Naive B cell (primary cell): ENCODE data around the gene PKMYT1. TPM values are rescaled to one million over a fixed set of nuclear protein-coding genes. Genes with fewer than 3 reads are reported as not detected.

ENCODE experiments used
- ATAC-seq, 2 donors: fragments of 150-1000 bp; cut with Tn5 transposase; 2 replicates each; pipeline ENCODE4 v1.10.0; 2021; ENCODE audit warnings: low read depth in 2 of 2, mild to moderate bottlenecking in 2 of 2, moderate library complexity in 2 of 2
- DNase-seq: peaks from one replicate; pipeline ENCODE4 v3.0.0; 2022
- H3K27ac Mint-ChIP-seq, 6 donors: one replicate each; pipeline ENCODE4 v1.8.0; 2020 to 2022; ENCODE audit warnings: mild to moderate bottlenecking in 6 of 6, mixed read lengths in 6 of 6, moderate library complexity in 5 of 6, inconsistent platforms in 2 of 6
- H3K27me3 Mint-ChIP-seq, 3 donors: one replicate each; pipeline ENCODE4 v1.8.0; 2021 to 2022; ENCODE audit warnings: mixed read lengths in 3 of 3, mild to moderate bottlenecking in 1 of 3
- H3K36me3 Mint-ChIP-seq, 2 donors: one replicate each; pipeline ENCODE4 v1.8.0; 2020 to 2022; ENCODE audit warnings: mixed read lengths in 2 of 2, inconsistent platforms in 1 of 2, mild to moderate bottlenecking in 1 of 2
- H3K4me1 Mint-ChIP-seq, 3 donors: one replicate each; pipeline ENCODE4 v1.8.0; 2020 to 2022; ENCODE audit warnings: mixed read lengths in 3 of 3, inconsistent platforms in 1 of 3, mild to moderate bottlenecking in 1 of 3, moderate library complexity in 1 of 3
- H3K4me3 Mint-ChIP-seq, 8 donors: one replicate each; pipeline ENCODE4 v1.8.0; 2020 to 2022; ENCODE audit warnings: mild to moderate bottlenecking in 8 of 8, mixed read lengths in 8 of 8, moderate library complexity in 8 of 8, inconsistent platforms in 2 of 8
- H3K9me3 Mint-ChIP-seq, 7 donors: one replicate each; pipeline ENCODE4 v1.8.0; 2020 to 2022; ENCODE audit warnings: mixed read lengths in 7 of 7, mild to moderate bottlenecking in 5 of 7, inconsistent platforms in 2 of 7, moderate library complexity in 1 of 7
- polyA plus RNA-seq, 6 donors: library from polyadenylated mRNA; unstranded; fragments of 300-500 nt; fragmentation: Illumina TruSeq; gene quantifications; one replicate each; pipeline ENCODE4 v1.2.3, GENCODE V29; 2021; ENCODE audit warnings: low read depth in 6 of 6

Gene PKMYT1
- polyA plus RNA-seq, 6 donors from 2014 or later = 0.45 to 0.88 (median 0.62) TPM; not detected in 2

GRCh38 chr16:2964475-2965336 is 15.5 kb downstream of the PKMYT1 start:
- H3K27ac Mint-ChIP-seq = peak overlapping the region in 3 of 6 donors; percentile 56 to 81 (median 61)
- peak; percentile 55 for DNase-seq
- peaks cover 30 to 43% (median 31%) of the 10 kb centered on the region in 3 donors for H3K4me1 Mint-ChIP-seq
- peaks cover 0 to 27% (median 10%) of the 10 kb centered on the region in 3 donors for H3K27me3 Mint-ChIP-seq
- H3K9me3 Mint-ChIP-seq = no peaks in the 10 kb centered on the region
- peak; percentile 24 to 27 for ATAC-seq
- peak overlapping the region; percentile 83 to 94 (median 89) for H3K4me3 Mint-ChIP-seq
- H3K36me3 Mint-ChIP-seq = no peaks in the 10 kb centered on the region

DNA sequence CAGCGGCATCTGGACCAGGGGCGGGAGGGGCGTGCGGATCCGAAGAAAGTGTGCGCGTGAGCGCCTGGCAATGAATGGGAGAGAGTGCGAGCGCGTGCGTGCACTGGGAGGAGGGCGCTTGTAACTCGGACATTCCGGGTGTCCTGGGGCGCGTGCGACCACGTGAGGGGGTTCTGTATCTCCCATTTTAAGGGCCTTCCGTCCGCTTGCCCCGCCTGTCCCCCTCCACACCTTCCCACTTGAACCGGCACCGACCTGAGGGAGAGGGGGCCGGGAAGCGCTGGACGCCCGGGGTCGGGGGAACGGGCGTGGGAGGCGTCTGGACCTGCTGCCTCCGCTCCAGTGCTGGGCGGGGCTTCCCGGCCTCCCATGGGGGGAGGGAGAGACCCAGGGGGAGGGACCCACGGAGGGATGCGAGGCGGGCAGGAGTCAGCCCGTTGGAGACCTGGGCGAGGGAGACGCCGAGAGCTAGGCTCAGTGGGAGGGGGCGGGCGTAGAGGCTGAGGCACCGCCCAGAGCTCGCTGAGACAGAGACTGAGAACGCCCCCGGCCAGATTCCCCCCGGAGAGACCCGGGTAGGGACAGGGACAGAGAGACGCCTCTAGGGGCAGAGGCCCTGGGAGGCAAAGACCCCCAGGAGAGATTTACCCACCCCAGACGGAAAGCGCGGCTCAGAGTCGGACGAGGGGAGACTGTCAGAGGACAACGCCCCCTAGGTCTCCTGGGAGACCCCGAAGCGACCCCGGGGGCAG is 16.3 kb downstream of the PKMYT1 start, which contains the start of gene KREMEN2:
KREMEN2 (plus strand) TSS at position 553 of the 752 bp plus-strand sequence. CDS start 246 bp downstream, outside the sequence.
- Mint-ChIP-seq H3K27me3 (peaks cover 0 to 27% (median 10%) of the 10 kb centered on the region in 3 donors), H3K36me3 (no peaks in the 10 kb centered on the region), H3K4me3 (peak within 1 kb of the TSS; percentile 83 to 94 (median 89)), H3K9me3 (no peaks in the 10 kb centered on the region), H3K4me1 (peaks cover 30 to 43% (median 31%) of the 10 kb centered on the region in 3 donors), H3K27ac (peak within 1 kb of the TSS in 5 of 6 donors; percentile 29 to 81 (median 56))
- ATAC-seq (peak; percentile 7 to 9), DNase-seq (no peak)

- Mint-ChIP-seq H3K4me1 (peaks cover 23 to 36% (median 25%) of the 10 kb centered on the region in 3 donors), H3K36me3 (no peaks in the 10 kb centered on the region), H3K4me3 (peak overlapping the region; percentile 83 to 94 (median 88)), H3K27ac (peak overlapping the region in 2 of 6 donors; percentile 51 to 81), H3K9me3 (no peaks in the 10 kb centered on the region), H3K27me3 (peaks cover 0 to 21% (median 5%) of the 10 kb centered on the region in 3 donors)
- DNase-seq (peak; percentile 56), ATAC-seq (peak; percentile 36 to 44)
These were observed 17.0 kb downstream of the PKMYT1 start for GRCh38 chr16:2963074-2963722.

- H3K27me3 Mint-ChIP-seq = peaks cover 1 to 15% (median 4%) of the 10 kb centered on the region in 3 donors
- no peak overlapping the region for H3K27ac Mint-ChIP-seq
- H3K9me3 Mint-ChIP-seq = no peaks in the 10 kb centered on the region
- ATAC-seq = no peak
- no peaks in the 10 kb centered on the region for H3K36me3 Mint-ChIP-seq
- H3K4me1 Mint-ChIP-seq = peaks cover 19 to 31% (median 20%) of the 10 kb centered on the region in 3 donors
- no peak for DNase-seq
- peak overlapping the region; percentile 5 to 90 (median 68) for H3K4me3 Mint-ChIP-seq
These were observed 17.7 kb downstream of the PKMYT1 start for GRCh38 chr16:2962334-2963073.

- DNase-seq = no peak
- no peak for ATAC-seq
- Mint-ChIP-seq H3K4me1 (peaks cover 15 to 28% (median 20%) of the 10 kb centered on the region in 3 donors), H3K4me3 (no peak overlapping the region), H3K36me3 (no peaks in the 10 kb centered on the region), H3K27me3 (peaks cover 4 to 34% (median 14%) of the 10 kb centered on the region in 3 donors), H3K27ac (peak overlapping the region in 2 of 6 donors; percentile 48 to 76), H3K9me3 (no peaks in the 10 kb centered on the region)
These were observed 19.8 kb downstream of the PKMYT1 start for GRCh38 chr16:2960183-2961010.

DNA sequence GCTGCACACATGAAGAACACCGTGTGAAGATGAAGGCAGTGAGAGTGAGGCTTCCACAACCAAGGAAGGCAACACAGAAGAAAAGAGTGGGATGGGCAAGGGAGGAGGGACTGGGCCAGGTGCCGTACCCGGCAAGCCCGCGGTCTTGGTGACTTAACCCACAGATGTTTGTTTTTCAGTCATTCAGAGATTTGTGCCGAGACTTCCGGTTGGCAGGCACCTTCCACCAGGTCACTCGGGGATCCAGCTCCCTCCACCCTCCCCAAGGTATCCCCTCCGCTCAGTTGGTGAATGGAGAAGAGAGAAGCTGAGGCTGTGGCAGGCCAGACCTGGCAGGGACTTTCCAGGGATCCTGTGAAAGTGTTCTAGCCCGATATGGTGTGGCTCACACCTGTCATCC is 21.0 kb downstream of the PKMYT1 start:
- DNase-seq = no peak
- Mint-ChIP-seq H3K36me3 (no peaks in the 10 kb centered on the region), H3K9me3 (no peaks in the 10 kb centered on the region), H3K4me3 (no peak overlapping the region), H3K4me1 (peaks cover 11 to 22% (median 14%) of the 10 kb centered on the region in 3 donors), H3K27ac (no peak overlapping the region), H3K27me3 (peaks cover 4 to 34% (median 14%) of the 10 kb centered on the region in 3 donors)
- ATAC-seq = no peak

DNA sequence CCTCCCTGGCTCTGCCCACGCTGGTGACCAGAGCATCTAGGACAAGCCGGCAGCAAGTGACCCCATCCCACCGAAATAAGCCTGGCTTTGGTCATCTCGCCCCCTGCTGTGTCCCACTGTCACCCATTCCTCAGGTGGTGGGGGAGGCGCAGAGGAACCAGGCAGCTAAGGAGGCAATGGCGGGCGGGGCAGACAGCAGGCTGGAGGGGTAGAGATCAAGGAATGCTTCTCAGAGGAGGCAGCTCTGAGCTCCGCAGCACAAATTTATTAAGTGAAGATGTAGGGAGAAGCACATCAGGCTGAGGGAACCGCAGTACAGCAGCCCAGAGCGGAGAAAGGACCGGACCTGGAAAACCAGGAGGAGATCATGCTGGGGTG is 23.7 kb downstream of the PKMYT1 start:
- DNase-seq = no peak
- Mint-ChIP-seq H3K4me1 (peaks cover under 1 to 8% (median 2%) of the 10 kb centered on the region in 3 donors), H3K4me3 (no peak overlapping the region), H3K27ac (peak overlapping the region in 1 of 6 donors; percentile 70), H3K9me3 (no peaks in the 10 kb centered on the region), H3K36me3 (no peaks in the 10 kb centered on the region), H3K27me3 (peaks cover 0 to 32% (median 14%) of the 10 kb centered on the region in 3 donors)
- no peak for ATAC-seq

GRCh38 chr16:2955779-2956578 is 24.3 kb downstream of the PKMYT1 start:
- no peaks in the 10 kb centered on the region for H3K36me3 Mint-ChIP-seq
- H3K27me3 Mint-ChIP-seq = peaks cover 0 to 32% (median 14%) of the 10 kb centered on the region in 3 donors
- H3K27ac Mint-ChIP-seq = peak overlapping the region in 1 of 6 donors; percentile 36
- no peak overlapping the region for H3K4me3 Mint-ChIP-seq
- ATAC-seq = no peak
- no peak for DNase-seq
- H3K4me1 Mint-ChIP-seq = peaks cover 0 to 7% (median 0%) of the 10 kb centered on the region in 3 donors
- H3K9me3 Mint-ChIP-seq = no peaks in the 10 kb centered on the region

DNA sequence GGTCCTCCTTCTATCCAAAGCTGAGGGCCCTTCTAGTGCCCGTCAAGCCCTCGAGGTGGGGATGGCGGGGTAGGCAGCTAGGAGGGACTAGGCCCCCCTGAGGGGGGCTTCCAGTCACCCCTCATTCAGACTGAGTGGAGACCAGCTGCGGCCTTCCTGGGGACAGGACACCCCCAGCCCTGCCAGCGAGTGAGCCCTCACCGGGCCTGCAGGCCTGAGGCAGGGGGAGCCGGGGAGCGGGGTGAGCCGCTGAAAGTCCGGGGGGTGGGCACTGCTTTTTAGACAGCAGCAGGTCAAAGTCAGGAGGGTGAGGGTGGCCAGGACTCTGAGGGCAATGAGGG is 24.8 kb downstream of the PKMYT1 start:
- H3K27me3 Mint-ChIP-seq = peaks cover 0 to 30% (median 14%) of the 10 kb centered on the region in 3 donors
- no peak overlapping the region for H3K27ac Mint-ChIP-seq
- DNase-seq = no peak

GRCh38 chr16:2954656-2955381 is 25.4 kb downstream of the PKMYT1 start:
- ATAC-seq (no peak), DNase-seq (no peak)
- H3K4me3 Mint-ChIP-seq = no peak overlapping the region
- peaks cover 0 to 2% of the 10 kb centered on the region in 2 donors for H3K36me3 Mint-ChIP-seq
- H3K4me1 Mint-ChIP-seq = peaks cover 0 to 7% (median 0%) of the 10 kb centered on the region in 3 donors
- no peak overlapping the region for H3K27ac Mint-ChIP-seq
- peaks cover 0 to 24% (median 14%) of the 10 kb centered on the region in 3 donors for H3K27me3 Mint-ChIP-seq
- no peaks in the 10 kb centered on the region for H3K9me3 Mint-ChIP-seq

More for the DNA sequence above, 24.8 kb downstream of the PKMYT1 start:
- Mint-ChIP-seq H3K4me1 (peaks cover 0 to 7% (median 0%) of the 10 kb centered on the region in 3 donors), H3K36me3 (no peaks in the 10 kb centered on the region), H3K9me3 (no peaks in the 10 kb centered on the region), H3K4me3 (no peak overlapping the region)
- ATAC-seq = no peak
